C4-2B (cell line): ENCODE measurements around the gene CTSD.

ENCODE experiments used
- H3K27ac ChIP-seq: fragments of 450-650 bp; 2 replicates; pipeline ENCODE4 v1.5.1; 2017
- CTCF ChIP-seq: fragments of 450-650 bp; conservative IDR thresholded peaks from 2 replicates; pipeline ENCODE4 v1.5.1; 2017; ENCODE audit warnings: mild to moderate bottlenecking
- ZFX ChIP-seq: fragments of 450-650 bp; IDR thresholded peaks from 2 replicates; pipeline ENCODE4 v1.6.1; 2017

Gene CTSD

GRCh38 chr11:1735271-1735670, 28.5 kb downstream of the CTSD start:
- H3K27ac ChIP-seq, result no peak overlapping the region
- TF ChIP-seq ZFX, result no peak
- no peak for TF ChIP-seq CTCF

- no peak for TF ChIP-seq CTCF
- no peak for TF ChIP-seq ZFX
- H3K27ac ChIP-seq, result no peak overlapping the region
These were observed 29.1 kb downstream of the CTSD start for GRCh38 chr11:1734641-1735081.

- TF ChIP-seq CTCF (no peak), ZFX (no peak)
- no peak overlapping the region for H3K27ac ChIP-seq
These were observed 29.7 kb downstream of the CTSD start for GRCh38 chr11:1733716-1734640.

- no peak for TF ChIP-seq CTCF
- TF ChIP-seq ZFX, result no peak
- no peak overlapping the region for H3K27ac ChIP-seq
These were observed 30.6 kb downstream of the CTSD start for GRCh38 chr11:1733009-1733715.

- no peak for TF ChIP-seq ZFX
- TF ChIP-seq CTCF, result no peak
- no peak overlapping the region for H3K27ac ChIP-seq
These were observed 31.2 kb downstream of the CTSD start for GRCh38 chr11:1732418-1733008.

- TF ChIP-seq ZFX (no peak), CTCF (no peak)
- H3K27ac ChIP-seq, result no peak overlapping the region
These were observed 32.2 kb downstream of the CTSD start for GRCh38 chr11:1731451-1732059.
